AG20443 (cell line): Measurements from ENCODE around the gene GRIK2.
"Not testable (repeated sequence)": the region's sequence is repeated elsewhere in the genome, so short reads cannot be mapped to it uniquely, and the experiment has no call there.

Experiments
- DNase-seq: peaks from one replicate; pipeline ENCODE4 v3.0.0; 2012; ENCODE audit warnings: low spot score, mixed read lengths

The GRIK2 gene

DNA sequence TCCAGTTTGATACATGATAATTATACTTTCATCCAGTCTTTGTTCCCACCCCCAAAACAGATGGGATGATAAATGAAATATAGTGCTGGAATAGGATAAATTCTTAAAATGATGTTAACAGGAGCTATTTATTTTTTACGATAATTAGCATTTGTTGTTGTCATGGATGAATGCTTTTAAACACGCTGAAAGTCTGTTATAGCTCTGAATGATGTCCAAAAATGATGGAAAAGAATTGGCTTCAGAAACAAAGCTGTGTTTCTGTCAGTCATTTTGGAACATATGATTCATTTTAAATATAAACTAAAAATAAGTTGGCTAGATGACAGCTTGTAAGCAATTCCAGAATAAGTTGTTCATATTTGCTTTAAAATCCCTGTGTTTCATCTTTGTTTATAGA, 237.4 kb downstream of the GRIK2 start:
- no peak for DNase-seq

DNA sequence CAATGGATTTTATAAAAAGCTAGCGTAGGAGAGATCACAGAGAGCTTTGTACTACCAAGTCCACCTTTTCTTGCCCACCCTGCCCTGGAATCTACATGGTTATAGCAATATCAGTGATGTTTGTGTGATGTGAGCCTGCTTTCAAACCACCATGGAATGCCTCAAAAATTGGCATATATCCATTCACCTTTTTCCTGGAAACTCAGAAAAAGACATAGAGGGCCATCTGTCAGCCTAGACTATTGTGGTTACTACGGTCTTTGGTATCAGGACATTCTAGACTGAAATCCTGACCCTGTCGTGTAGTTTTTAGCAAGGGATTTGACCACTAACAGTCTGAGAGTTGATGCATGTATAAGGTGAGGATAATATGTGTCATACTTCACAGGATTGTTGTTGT, 239.6 kb downstream of the GRIK2 start:
- no peak for DNase-seq

DNA sequence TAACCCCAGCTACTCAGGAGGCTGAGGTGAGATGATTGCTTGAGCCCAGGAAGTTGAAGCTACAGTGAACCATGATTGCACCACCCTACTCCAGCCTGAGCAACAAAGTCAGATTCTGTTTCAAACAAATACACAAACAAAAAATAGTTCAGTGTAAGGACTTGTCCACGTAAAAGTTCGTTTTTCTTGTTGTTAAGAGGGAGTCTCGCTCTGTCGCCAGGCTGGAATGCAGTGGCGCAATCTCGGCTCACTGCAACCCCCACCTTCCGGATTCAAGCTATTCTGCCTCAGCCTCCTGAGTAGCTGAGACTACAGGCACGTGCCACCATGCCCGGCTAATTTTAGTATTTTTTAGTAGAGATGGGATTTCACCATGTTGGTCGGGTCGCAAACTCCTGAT, 245.4 kb downstream of the GRIK2 start:
- not testable (repeated sequence) for DNase-seq

- DNase-seq, result no peak
Observed at GRCh38 chr6:101640131-101640530, 246.6 kb downstream of the GRIK2 start.

- DNase-seq, result no peak
Observed at GRCh38 chr6:101645770-101646169, 252.3 kb downstream of the GRIK2 start.

DNA sequence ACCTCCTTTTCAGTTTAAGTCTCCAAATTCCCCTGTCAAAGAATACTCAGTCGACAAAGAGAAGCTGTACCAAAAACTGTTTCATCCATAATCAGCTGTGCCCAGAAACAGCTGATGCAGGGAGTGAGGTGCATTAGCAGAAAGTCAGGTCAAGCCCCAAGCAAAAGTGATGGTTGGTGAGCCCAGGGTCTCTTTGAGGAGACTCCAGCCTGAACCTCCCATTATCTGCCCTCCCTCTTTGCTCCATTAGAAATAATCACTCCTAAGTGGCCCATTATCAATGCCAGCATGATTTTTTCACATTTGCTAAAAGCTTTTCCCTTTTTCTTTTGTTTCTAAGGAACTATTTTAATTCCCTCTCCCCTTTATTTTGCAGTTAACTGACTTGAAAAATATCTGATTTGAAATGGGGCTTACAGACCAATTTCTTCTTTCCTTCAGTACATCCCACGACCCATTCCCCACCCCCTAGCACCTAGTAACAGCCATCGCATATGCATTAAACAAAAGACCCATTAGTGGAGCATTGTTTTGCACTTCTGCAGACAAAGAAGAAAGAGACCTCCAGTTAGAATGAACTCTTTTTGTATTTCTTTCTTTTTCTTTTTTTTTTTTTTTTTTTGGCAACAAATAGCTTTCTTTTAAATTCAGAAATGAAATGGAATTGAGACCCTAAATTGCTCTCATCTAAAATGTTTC, 257.0 kb downstream of the GRIK2 start:
- DNase-seq, result no peak

DNA sequence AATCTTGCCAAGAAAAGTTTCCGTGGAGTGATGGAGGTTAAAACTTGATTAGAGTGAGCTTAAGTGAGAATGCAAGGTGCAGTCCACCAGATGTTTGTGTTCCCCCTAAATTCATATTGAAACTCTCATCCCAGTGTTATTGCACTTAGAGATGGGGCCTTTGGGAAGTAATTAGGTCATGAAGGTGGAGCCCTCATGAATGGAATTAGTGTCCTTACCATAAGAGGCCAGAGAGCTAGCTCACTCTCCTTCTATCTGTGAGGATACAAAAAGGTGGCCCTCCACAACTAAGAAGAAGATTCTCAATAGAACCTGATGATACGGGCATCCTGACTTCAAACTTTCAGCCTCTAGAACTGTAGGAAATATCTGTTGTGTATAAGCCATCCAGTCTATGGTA, 258.6 kb downstream of the GRIK2 start:
- no peak for DNase-seq

DNA sequence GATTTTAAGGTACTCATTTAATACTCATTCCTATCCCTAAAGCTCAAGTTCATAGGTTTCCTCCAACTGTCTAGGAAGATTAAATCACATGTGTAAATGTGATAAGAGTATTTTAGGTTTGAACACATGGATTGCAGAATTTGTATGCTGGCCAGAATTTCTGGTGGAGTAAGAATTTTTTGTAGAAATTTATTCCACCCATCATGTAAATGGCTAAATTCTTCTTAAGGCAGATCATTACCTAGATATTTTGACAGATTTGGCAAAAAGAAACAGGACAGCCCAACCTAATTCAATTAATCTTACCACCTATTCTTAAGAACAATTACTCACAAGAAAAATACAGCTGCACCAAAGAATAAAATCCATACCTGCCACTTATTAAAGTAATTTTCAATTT, 261.6 kb downstream of the GRIK2 start:
- no peak for DNase-seq

DNA sequence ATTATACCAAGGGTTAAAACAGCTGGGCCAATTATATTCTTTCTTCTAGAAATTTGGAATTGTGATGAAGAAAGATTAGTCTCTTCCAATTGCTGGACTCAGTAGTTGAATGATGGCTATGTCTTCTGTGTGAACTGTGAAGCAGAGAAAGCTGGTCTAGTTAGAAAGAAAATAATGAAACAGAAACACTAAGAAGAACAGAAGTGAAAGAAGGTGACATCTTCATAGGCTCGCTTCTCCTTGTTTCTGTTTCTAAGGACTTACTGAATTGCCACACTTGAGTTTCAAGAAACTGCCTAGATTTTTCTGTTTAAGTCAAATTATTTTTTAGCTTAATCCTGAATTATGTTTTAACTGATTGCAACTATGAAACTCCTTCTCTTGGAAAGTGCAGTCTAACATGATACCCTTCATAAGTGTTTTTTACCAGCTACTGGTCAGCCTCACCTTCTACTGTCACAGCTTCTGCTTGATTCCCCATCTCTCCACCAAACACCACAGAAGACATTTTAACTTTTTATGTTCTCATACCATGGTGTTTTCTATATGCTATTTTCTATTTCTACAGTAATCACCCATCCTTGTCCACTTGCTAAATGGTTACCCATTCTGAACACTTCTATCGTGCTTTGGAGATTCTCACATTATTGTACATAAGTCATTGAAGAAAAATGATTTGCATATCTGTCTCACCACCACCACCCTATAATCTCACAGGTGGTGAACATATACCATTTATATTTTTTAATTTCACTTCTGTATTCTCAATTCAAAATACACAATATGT, 268.8 kb downstream of the GRIK2 start:
- DNase-seq, result no peak

DNA sequence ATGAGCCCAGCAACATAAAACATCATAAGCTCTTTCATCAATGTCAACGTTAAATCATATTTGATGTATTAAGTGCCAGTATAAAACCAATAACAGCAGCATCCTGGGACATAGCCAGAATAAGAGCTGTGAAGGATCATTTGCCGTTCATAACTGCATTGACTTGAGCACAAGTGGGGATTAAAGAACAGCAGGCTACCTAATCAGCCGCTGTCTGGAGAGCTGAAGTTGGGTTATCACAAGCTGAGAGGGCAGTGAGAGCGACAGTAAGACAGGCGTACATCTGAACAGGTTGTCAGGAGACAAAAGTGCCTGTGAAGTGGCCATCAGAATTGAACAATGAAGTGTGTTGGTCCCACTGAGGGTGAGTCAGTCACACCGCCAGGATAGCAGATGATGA, 269.6 kb downstream of the GRIK2 start:
- DNase-seq, result no peak

GRCh38 chr6:101666256-101666655, 272.7 kb downstream of the GRIK2 start:
- DNase-seq, result peak; percentile 48

DNA sequence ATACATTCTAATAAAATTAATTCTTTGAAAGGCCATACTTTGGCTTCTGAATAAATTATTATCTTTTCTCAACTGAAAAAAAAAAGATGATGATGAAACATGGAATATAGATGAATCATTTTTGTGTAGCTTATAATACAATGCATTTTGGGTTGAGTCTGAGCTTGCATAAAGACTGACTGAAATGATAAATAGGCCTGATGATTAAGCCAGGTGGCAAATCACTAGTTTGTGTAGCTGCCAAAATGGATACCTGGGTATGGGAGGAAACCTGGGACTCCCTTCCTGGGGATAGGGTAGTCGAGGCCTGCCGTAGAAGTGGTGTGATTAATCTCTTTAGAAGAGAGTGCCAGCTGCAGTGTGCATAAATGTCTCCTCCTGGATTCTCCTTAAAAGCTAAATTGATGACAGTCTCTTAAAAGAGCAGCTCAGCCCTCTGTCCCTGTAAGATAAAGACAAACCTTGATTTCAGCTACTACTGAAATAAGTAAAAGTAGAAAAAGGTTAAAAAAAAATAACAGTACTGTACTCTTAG, 275.1 kb downstream of the GRIK2 start:
- DNase-seq, result no peak

GRCh38 chr6:101676187-101676586, 282.7 kb downstream of the GRIK2 start:
- DNase-seq, result no peak

DNA sequence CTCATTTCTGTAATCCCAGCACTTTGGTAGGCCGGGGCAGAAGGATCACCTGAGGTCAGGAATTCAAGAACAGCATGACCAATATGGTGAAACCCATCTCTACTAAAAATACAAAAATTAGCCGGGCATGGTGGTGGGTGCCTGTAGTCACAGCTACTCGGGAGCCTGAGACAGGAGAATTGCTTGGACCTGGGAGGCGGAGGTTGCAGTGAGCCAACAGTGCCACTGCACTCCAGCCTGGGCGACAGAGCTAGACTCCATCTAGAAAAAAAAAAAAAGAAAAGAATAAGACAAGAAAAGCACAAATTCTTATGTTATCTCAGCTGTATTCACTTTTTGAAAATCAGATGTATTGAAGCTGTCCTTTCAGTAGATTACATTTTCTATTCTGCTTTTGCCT, 289.4 kb downstream of the GRIK2 start:
- DNase-seq, result no peak

DNA sequence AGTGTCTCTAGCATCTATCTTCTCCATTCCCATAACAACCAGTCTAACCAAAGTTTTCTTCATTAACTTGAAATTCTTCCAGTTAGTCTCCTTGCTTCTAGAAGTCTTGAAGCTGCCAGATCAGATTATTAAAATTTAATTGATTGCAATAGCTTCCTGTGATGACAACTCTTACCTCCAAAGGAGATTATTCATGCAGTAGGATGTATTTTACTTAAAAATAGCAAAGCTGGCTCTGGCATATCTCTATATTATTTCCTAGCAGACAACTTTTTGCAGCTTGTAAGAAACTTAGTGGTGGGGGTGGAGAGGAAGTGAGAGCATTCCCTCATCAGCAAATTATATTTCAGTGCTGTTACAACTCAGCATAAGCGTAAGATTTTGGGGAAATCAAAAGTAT, 290.4 kb downstream of the GRIK2 start:
- no peak for DNase-seq

- DNase-seq, result no peak
Observed at GRCh38 chr6:101686653-101687052, 293.1 kb downstream of the GRIK2 start.

DNA sequence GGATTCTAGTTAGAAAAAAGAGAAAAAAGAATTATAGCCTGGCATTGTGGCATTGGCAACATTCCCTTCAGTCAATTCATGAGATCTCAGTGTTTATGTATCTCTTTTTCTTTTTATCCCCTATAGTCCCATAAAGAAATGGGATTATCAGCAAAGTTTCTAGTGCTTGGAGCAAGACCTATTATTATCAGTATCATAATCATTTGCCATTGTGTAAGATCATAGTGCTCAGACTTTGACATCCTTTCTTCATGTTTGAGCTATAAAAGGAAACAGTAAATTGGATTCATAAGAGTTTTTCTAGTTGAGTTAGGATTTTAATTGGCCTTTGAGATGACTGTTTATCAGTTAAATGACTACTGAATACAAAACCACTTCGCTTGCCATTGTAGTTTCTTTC, 295.6 kb downstream of the GRIK2 start:
- no peak for DNase-seq

DNA sequence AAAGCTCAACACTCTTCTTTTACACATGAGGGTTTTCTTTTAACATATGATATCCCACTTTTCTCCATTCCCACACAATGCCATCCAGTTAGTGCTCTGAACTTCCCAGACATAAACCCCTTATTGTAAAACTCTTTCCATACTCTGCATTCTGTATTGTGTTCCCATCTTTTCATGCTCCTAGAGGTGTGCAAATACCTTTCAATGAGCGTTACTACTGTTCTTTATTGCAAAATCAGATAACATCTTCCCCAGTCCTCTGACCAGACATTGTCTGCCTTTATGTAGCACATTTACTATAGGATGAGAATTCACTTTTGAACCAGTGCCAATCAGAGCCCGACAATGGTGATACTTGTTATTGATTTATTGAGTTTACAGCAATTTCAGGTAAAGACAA, 296.2 kb downstream of the GRIK2 start:
- no peak for DNase-seq

GRCh38 chr6:101700655-101701054, 307.1 kb downstream of the GRIK2 start:
- no peak for DNase-seq

DNA sequence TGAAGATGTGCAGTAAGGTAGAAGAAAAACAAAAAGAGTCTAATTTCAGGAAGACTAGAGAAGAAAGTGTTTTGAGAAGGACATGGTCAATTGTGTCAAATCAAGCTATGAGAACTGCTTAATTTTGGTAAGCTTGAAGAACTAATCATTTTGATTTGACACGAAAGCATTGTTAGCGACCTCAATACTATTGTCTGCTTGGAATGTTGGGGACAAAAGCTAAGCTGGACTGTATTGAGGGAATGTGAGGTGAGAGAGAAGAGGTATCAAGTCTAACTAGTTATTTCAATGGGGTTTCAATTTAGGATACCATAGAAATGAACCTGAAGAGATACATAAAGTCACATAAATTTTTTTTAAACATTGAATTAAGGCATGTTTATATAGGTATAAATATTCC, 309.8 kb downstream of the GRIK2 start:
- DNase-seq, result no peak

GRCh38 chr6:101705866-101706265, 312.4 kb downstream of the GRIK2 start:
- DNase-seq, result no peak

DNA sequence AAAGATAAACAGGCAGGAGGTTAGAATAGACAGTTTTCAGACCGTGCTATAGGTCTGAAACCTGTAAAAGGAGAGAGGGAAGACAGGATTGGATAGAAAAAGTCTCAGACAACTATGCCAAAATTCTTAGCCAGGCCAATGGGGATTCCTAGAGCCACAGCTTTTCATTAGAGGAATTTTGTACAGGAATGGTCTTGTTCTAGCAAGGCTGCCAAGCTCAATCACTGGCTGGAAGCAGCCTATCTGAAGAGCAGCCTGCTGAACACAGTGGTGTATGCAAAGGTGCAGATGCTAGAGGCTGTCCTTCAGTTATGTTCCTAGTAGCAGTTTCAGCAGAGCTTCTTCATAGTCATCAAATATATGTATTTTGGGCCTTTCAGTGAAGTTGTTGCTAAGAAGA, 313.1 kb downstream of the GRIK2 start:
- DNase-seq, result no peak

- DNase-seq, result no peak
Observed at GRCh38 chr6:101711518-101711917, 318.0 kb downstream of the GRIK2 start.

DNA sequence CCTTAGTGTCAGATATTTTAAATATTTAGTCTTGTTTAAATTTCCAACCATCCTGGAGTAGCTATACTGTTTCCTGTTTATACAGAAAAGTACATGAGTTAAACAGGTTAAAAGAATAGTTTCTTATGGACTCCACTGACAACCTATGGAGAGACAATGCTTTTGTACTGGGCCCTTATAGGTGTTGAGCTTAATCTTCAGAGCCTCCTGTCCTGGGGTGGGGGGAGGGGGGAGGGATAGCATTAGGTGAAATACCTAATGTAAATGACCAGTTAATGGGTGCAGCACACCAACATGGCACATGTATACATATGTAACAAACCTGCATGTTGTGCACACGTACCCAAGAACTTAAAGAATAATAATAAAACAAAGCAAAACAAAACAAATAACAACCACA, 322.9 kb downstream of the GRIK2 start:
- DNase-seq, result no peak
